GM12878 (cell line): ENCODE results near the gene PPAN. TPM values are rescaled to one million over a fixed set of nuclear protein-coding genes. Genes with fewer than 3 reads are reported as not detected.
A peak's percentile ranks its signal among the peaks of the same experiment; 100 is the strongest.

Experiments
- BCL11A ChIP-seq: IDR thresholded peaks from 2 replicates; pipeline ENCODE4 v1.6.1; 2011; ENCODE audit warnings: low read depth, low read length
- CREB1 ChIP-seq: IDR thresholded peaks from 2 replicates; pipeline ENCODE4 v1.6.1; 2012; ENCODE audit warnings: low read depth, mild to moderate bottlenecking, inconsistent platforms
- HDAC2 ChIP-seq: fragments of 200-600 bp; sonication (generic); IDR thresholded peaks from 2 replicates; pipeline ENCODE4 v1.6.1; 2017
- KAT2A ChIP-seq: conservative IDR thresholded peaks from 2 replicates; pipeline ENCODE4 v1.6.1; 2011; ENCODE audit warnings: low read depth, low read length; ENCODE audit not compliant: control insufficient read depth
- KDM1A ChIP-seq: fragments of 200-600 bp; sonication (generic); IDR thresholded peaks from 2 replicates; pipeline ENCODE4 v1.6.1; 2016; ENCODE audit warnings: borderline replicate concordance
- MEF2A ChIP-seq: IDR thresholded peaks from 2 replicates; pipeline ENCODE4 v1.6.1; 2011; ENCODE audit warnings: low read depth, mild to moderate bottlenecking, low read length, moderate library complexity; ENCODE audit not compliant: insufficient read depth
- MTA3 ChIP-seq: IDR thresholded peaks from 2 replicates; pipeline ENCODE4 v1.6.1; 2012; ENCODE audit warnings: low read length, inconsistent platforms, borderline replicate concordance
- RB1 ChIP-seq: fragments of 450-650 bp; formaldehyde crosslinking; IDR thresholded peaks from 2 replicates; pipeline ENCODE4 v1.6.1; 2017; ENCODE audit warnings: mild to moderate bottlenecking, borderline replicate concordance
- TCF7 ChIP-seq: IDR thresholded peaks from 2 replicates; pipeline ENCODE4 v1.6.1; 2014; ENCODE audit warnings: antibody characterized with exemption, borderline replicate concordance
- YY1 ChIP-seq: IDR thresholded peaks from 2 replicates; pipeline ENCODE4 v1.6.1; 2011; ENCODE audit warnings: low read depth, mild to moderate bottlenecking, low read length
- ZBTB33 ChIP-seq: fragments of 450-650 bp; IDR thresholded peaks from 2 replicates; pipeline ENCODE4 v1.6.1; 2017; ENCODE audit warnings: mild to moderate bottlenecking
- ZBTB40 ChIP-seq: fragments of 450-650 bp; IDR thresholded peaks from 2 replicates; pipeline ENCODE4 v1.6.1; 2016; ENCODE audit warnings: mild to moderate bottlenecking, moderate library complexity, borderline replicate concordance
- ZNF274 ChIP-seq: IDR thresholded peaks from one replicate; pipeline ENCODE4 v1.8.0; 2011; ENCODE audit not compliant: insufficient read length, insufficient read depth
- polyA plus RNA-seq, 11 experiments: library from polyadenylated mRNA; depleted of rRNA in 4 of 11; unstranded in 6 of 11; stranded (reverse) in 5 of 11; fragments of >200 nt; fragmentation: Nextera tagmentation in 4 of 11; fragmentation: Illumina TruSeq in 1 of 11; extraction: Ambion mirVana in 4 of 11; extraction: Trizol in 1 of 11; gene quantifications; 1 replicate in 1 of 11; 2 replicates in 10 of 11; pipeline versions ENCODE4 v1.2.1 to v1.2.3, GENCODE V29; 2011 to 2016; ENCODE audit warnings: inconsistent platforms in 2 of 11, missing spikeins in 2 of 11, low read depth in 1 of 11
- total RNA-seq, 4 experiments: library from RNA; depleted of rRNA in 3 of 4; stranded (reverse); fragments of >200 nt in 3 of 4; fragmentation: Illumina TruSeq in 1 of 4; extraction: Trizol in 1 of 4; gene quantifications; 2 replicates each; pipeline versions ENCODE4 v1.2.1 to v1.2.3, GENCODE V29; 2013 to 2021
- TF ChIP-seq, protein P1 (sequence below): IDR thresholded peaks from 2 replicates; pipeline ENCODE4 v1.6.1; 2011; ENCODE audit warnings: low read depth, low read length, improper control_type of control experiment, borderline replicate concordance
- TF ChIP-seq, protein P2 (sequence below): fragments of 450-650 bp; IDR thresholded peaks from 2 replicates; pipeline ENCODE4 v1.6.1; 2017; ENCODE audit warnings: mild to moderate bottlenecking, moderate library complexity
- TF ChIP-seq, protein P3 (sequence below): IDR thresholded peaks from 2 replicates; pipeline ENCODE4 v1.6.1; 2012; ENCODE audit warnings: low read depth, low read length, improper control_type of control experiment

PPAN gene
- total and polyA plus RNA-seq, 10 of the 15 experiments (the other 5 are each of a cell fraction or from before 2014, with no cell fraction given): 2.1 to 171 (median 108) TPM

DNA sequence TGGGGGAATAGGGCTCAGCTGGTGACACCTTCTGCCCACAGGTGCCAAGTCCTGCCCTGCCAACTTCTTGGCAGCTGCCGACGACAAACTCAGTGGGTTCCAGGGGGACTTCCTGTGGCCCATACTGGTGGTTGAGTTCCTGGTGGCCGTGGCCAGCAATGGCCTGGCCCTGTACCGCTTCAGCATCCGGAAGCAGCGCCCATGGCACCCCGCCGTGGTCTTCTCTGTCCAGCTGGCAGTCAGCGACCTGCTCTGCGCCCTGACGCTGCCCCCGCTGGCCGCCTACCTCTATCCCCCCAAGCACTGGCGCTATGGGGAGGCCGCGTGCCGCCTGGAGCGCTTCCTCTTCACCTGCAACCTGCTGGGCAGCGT is 7.4 kb downstream of the PPAN start (continued):
- TF ChIP-seq, protein P1, sequence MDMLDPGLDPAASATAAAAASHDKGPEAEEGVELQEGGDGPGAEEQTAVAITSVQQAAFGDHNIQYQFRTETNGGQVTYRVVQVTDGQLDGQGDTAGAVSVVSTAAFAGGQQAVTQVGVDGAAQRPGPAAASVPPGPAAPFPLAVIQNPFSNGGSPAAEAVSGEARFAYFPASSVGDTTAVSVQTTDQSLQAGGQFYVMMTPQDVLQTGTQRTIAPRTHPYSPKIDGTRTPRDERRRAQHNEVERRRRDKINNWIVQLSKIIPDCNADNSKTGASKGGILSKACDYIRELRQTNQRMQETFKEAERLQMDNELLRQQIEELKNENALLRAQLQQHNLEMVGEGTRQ: no peak
- no peak for TF ChIP-seq YY1
- peak; percentile 80; the same call in 1 of the 2 replicates for TF ChIP-seq ZBTB33
- no peak for TF ChIP-seq RB1
- TF ChIP-seq TCF7: no peak
- TF ChIP-seq, protein P2, sequence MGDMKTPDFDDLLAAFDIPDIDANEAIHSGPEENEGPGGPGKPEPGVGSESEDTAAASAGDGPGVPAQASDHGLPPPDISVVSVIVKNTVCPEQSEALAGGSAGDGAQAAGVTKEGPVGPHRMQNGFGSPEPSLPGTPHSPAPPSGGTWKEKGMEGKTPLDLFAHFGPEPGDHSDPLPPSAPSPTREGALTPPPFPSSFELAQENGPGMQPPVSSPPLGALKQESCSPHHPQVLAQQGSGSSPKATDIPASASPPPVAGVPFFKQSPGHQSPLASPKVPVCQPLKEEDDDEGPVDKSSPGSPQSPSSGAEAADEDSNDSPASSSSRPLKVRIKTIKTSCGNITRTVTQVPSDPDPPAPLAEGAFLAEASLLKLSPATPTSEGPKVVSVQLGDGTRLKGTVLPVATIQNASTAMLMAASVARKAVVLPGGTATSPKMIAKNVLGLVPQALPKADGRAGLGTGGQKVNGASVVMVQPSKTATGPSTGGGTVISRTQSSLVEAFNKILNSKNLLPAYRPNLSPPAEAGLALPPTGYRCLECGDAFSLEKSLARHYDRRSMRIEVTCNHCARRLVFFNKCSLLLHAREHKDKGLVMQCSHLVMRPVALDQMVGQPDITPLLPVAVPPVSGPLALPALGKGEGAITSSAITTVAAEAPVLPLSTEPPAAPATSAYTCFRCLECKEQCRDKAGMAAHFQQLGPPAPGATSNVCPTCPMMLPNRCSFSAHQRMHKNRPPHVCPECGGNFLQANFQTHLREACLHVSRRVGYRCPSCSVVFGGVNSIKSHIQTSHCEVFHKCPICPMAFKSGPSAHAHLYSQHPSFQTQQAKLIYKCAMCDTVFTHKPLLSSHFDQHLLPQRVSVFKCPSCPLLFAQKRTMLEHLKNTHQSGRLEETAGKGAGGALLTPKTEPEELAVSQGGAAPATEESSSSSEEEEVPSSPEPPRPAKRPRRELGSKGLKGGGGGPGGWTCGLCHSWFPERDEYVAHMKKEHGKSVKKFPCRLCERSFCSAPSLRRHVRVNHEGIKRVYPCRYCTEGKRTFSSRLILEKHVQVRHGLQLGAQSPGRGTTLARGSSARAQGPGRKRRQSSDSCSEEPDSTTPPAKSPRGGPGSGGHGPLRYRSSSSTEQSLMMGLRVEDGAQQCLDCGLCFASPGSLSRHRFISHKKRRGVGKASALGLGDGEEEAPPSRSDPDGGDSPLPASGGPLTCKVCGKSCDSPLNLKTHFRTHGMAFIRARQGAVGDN: no peak
- TF ChIP-seq KAT2A: no peak
- TF ChIP-seq ZBTB40: no peak
- TF ChIP-seq, protein P3, sequence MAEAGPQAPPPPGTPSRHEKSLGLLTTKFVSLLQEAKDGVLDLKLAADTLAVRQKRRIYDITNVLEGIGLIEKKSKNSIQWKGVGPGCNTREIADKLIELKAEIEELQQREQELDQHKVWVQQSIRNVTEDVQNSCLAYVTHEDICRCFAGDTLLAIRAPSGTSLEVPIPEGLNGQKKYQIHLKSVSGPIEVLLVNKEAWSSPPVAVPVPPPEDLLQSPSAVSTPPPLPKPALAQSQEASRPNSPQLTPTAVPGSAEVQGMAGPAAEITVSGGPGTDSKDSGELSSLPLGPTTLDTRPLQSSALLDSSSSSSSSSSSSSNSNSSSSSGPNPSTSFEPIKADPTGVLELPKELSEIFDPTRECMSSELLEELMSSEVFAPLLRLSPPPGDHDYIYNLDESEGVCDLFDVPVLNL: no peak
- TF ChIP-seq HDAC2: no peak
- TF ChIP-seq KDM1A: no peak
- TF ChIP-seq CREB1: 0 out of 2 replicates have a peak, but pooled peaks have one; percentile 6
- 0 out of 2 replicates have a peak, but pooled peaks have one; percentile 64 for TF ChIP-seq MTA3
- no peak for TF ChIP-seq ZNF274
- TF ChIP-seq MEF2A: no peak
- 0 out of 2 replicates have a peak, but pooled peaks have one; percentile 27 for TF ChIP-seq BCL11A
